Measurements from ENCODE around the gene PTDSS2. TPM values are rescaled to one million over a fixed set of nuclear protein-coding genes. Genes with fewer than 3 reads are reported as not detected.

PTDSS2 gene
- total and polyA plus RNA-seq, 2 of the 13 experiments (the other 11 are each of a cell fraction or from before 2014, with no cell fraction given): 21.7 to 26.4 TPM

DNA sequence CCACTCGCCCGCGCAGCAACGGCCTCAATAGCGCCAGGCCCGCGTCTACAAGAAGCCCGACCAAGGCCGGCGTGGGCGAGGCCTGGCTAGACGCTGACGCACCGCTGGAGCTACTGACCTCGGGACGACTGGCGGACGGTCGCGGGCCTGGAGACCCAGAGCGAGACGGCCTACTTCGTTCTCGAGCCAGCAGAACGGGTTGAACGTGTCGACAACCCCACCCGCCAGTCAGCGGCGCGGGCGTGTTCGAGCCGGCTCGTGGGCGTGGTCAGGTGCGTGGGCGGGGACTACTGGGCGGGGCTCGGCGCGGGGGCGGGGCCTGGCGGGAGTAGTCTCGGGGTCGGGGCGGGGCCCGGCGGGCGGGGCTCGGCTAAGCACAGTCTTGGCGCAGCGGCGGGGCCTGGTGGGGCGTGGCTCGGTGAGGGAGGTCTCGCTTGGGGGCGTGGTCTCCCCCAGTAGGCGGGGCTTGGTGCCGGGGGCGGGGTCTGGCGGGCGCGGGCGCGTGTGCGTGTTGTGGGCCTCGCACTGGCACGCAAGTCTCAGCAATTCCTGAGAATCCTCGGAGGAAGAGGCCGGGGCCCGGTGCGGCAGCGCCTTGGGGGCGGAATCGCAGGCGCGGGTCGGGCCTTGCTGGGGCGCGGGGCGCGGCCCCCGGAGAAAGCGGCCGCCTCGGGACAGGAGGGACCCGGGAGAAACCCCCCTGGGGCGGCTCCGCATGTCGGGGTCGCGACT is 57.1 kb downstream of the PTDSS2 start, which contains the start of gene RNH1 (continued):
- TF ChIP-seq LCORL (IDR thresholded peaks at IDR 0.05) (no peak), LCORL (CRISPR knock-in tag; IDR thresholded peaks at IDR 0.05) (no peak), ZNF570 (CRISPR knock-in tag; IDR thresholded peaks at IDR 0.05; ENCODE audit: borderline replicate concordance) (no peak), ZNF34 (CRISPR knock-in tag; IDR thresholded peaks at IDR 0.05; ENCODE audit: borderline replicate concordance) (no peak), ZNF749 (CRISPR knock-in tag; IDR thresholded peaks at IDR 0.05; ENCODE audit: borderline replicate concordance) (no peak), ZNF567 (CRISPR knock-in tag; IDR thresholded peaks at IDR 0.05; ENCODE audit: borderline replicate concordance) (no peak), ZFYVE20 (CRISPR knock-in tag; IDR thresholded peaks at IDR 0.05; ENCODE audit: borderline replicate concordance, low read depth) (no peak), SMARCC2 (IDR thresholded peaks at IDR 0.05) (no peak), ZNF12 (CRISPR knock-in tag; IDR thresholded peaks at IDR 0.05) (no peak), NBN (conservative IDR thresholded peaks at IDR 0.05) (no peak), AHR (CRISPR knock-in tag; IDR thresholded peaks at IDR 0.05) (0 out of 2 replicates have a peak, but pooled peaks have one; percentile 4), CAMTA2 (CRISPR knock-in tag; IDR thresholded peaks at IDR 0.05; ENCODE audit: borderline replicate concordance) (peak; percentile 15; the same call in 1 of the 2 replicates), TEAD3 (CRISPR knock-in tag; optimal IDR thresholded peaks at IDR 0.05; ENCODE audit: borderline replicate concordance) (no peak), NCOA1 (CRISPR knock-in tag; IDR thresholded peaks at IDR 0.05) (no peak), FOXP1 (IDR thresholded peaks at IDR 0.05) (no peak), FOXP1 (CRISPR knock-in tag; IDR thresholded peaks at IDR 0.05) (no peak), GABPA (IDR thresholded peaks at IDR 0.05; ENCODE audit: low read depth, low read length) (no peak), GABPA (CRISPR knock-in tag; IDR thresholded peaks at IDR 0.05; ENCODE audit: low read depth) (no peak), POLR2AphosphoS2 (IDR thresholded peaks at IDR 0.05; ENCODE audit: low read depth, low read length) (no peak), GATA4 (IDR thresholded peaks at IDR 0.05; ENCODE audit: borderline replicate concordance, low read depth) (no peak), HIVEP1 (CRISPR knock-in tag; IDR thresholded peaks at IDR 0.05) (no peak), RBM39 (IDR thresholded peaks at IDR 0.05; ENCODE audit: low read depth, low read length, poor library complexity, severe bottlenecking) (no peak)
- TF ChIP-seq, protein P1, sequence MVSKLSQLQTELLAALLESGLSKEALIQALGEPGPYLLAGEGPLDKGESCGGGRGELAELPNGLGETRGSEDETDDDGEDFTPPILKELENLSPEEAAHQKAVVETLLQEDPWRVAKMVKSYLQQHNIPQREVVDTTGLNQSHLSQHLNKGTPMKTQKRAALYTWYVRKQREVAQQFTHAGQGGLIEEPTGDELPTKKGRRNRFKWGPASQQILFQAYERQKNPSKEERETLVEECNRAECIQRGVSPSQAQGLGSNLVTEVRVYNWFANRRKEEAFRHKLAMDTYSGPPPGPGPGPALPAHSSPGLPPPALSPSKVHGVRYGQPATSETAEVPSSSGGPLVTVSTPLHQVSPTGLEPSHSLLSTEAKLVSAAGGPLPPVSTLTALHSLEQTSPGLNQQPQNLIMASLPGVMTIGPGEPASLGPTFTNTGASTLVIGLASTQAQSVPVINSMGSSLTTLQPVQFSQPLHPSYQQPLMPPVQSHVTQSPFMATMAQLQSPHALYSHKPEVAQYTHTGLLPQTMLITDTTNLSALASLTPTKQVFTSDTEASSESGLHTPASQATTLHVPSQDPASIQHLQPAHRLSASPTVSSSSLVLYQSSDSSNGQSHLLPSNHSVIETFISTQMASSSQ (IDR thresholded peaks at IDR 0.05; ENCODE audit: low read depth): no peak
- TF ChIP-seq, protein P1 (CRISPR knock-in tag; IDR thresholded peaks at IDR 0.05; ENCODE audit: borderline replicate concordance): no peak
- TF ChIP-seq, protein P2, sequence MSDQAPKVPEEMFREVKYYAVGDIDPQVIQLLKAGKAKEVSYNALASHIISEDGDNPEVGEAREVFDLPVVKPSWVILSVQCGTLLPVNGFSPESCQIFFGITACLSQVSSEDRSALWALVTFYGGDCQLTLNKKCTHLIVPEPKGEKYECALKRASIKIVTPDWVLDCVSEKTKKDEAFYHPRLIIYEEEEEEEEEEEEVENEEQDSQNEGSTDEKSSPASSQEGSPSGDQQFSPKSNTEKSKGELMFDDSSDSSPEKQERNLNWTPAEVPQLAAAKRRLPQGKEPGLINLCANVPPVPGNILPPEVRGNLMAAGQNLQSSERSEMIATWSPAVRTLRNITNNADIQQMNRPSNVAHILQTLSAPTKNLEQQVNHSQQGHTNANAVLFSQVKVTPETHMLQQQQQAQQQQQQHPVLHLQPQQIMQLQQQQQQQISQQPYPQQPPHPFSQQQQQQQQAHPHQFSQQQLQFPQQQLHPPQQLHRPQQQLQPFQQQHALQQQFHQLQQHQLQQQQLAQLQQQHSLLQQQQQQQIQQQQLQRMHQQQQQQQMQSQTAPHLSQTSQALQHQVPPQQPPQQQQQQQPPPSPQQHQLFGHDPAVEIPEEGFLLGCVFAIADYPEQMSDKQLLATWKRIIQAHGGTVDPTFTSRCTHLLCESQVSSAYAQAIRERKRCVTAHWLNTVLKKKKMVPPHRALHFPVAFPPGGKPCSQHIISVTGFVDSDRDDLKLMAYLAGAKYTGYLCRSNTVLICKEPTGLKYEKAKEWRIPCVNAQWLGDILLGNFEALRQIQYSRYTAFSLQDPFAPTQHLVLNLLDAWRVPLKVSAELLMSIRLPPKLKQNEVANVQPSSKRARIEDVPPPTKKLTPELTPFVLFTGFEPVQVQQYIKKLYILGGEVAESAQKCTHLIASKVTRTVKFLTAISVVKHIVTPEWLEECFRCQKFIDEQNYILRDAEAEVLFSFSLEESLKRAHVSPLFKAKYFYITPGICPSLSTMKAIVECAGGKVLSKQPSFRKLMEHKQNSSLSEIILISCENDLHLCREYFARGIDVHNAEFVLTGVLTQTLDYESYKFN (CRISPR knock-in tag; conservative IDR thresholded peaks at IDR 0.05): no peak; the same call in 1 of the 2 replicates
